CD14-positive monocyte (primary cell): ENCODE data around the gene PPP4R1. TPM values are rescaled to one million over a fixed set of nuclear protein-coding genes. Genes with fewer than 3 reads are reported as not detected.

Source experiments
- DNase-seq, 3 donors: peaks; one replicate each; pipeline ENCODE4 v3.0.0-alpha.2; 2011 to 2022
- H2AFZ ChIP-seq: 2 replicates; pipeline ENCODE4 v1.6.0; 2012; ENCODE audit warnings: mild to moderate bottlenecking, low read depth, low read length, inconsistent platforms; ENCODE audit not compliant: insufficient read depth, poor library complexity, severe bottlenecking
- H3K27ac ChIP-seq, 2 donors: 1 replicate in 1 of 2; 2 replicates in 1 of 2; pipeline ENCODE4 v1.5.1; 2012 to 2013; ENCODE audit warnings: low read length in 2 of 2, control low read depth in 1 of 2, inconsistent platforms in 1 of 2, low read depth in 1 of 2, mild to moderate bottlenecking in 1 of 2
- H3K27me3 ChIP-seq, 2 donors: one replicate each; pipeline versions ENCODE4 v1.6.0 to v1.6.1; 2011 to 2013; ENCODE audit warnings: low read length in 2 of 2; ENCODE audit not compliant: control insufficient read depth in 2 of 2, insufficient read depth in 2 of 2
- H3K36me3 ChIP-seq, 2 donors: replicated peaks in 1 of 2; 1 replicate in 1 of 2; 2 replicates in 1 of 2; pipeline versions ENCODE4 v1.5.1 to v1.6.1; 2012 to 2013; ENCODE audit warnings: low read length in 2 of 2, control low read depth in 1 of 2, inconsistent platforms in 1 of 2, mild to moderate bottlenecking in 1 of 2; ENCODE audit not compliant: insufficient read depth in 2 of 2, control insufficient read depth in 1 of 2
- H3K4me1 ChIP-seq, 2 donors: 1 replicate in 1 of 2; 2 replicates in 1 of 2; pipeline versions ENCODE4 v1.5.1 to v1.6.1; 2012 to 2013; ENCODE audit warnings: low read length in 2 of 2, control low read depth in 1 of 2, inconsistent platforms in 1 of 2, mild to moderate bottlenecking in 1 of 2, moderate library complexity in 1 of 2; ENCODE audit not compliant: insufficient read depth in 2 of 2, control insufficient read depth in 1 of 2
- H3K4me2 ChIP-seq: replicated peaks from 2 replicates; pipeline ENCODE3; 2012; ENCODE audit warnings: low read length, moderate library complexity, mild to moderate bottlenecking; ENCODE audit not compliant: poor library complexity, severe bottlenecking; ENCODE audit errors: extremely low read depth
- H3K4me3 ChIP-seq, 3 experiments: fragments of 200-600 bp in 1 of 3; sonication (generic) in 1 of 3; replicated peaks in 1 of 3; 1 replicate in 2 of 3; 2 replicates in 1 of 3; pipeline ENCODE4 v1.5.1; 2011 to 2013; ENCODE audit warnings: low read length in 3 of 3, mild to moderate bottlenecking in 3 of 3, control low read depth in 2 of 3, low read depth in 2 of 3, inconsistent platforms in 1 of 3, moderate library complexity in 1 of 3
- H3K79me2 ChIP-seq: 2 replicates; pipeline ENCODE4 v1.6.0; 2012; ENCODE audit warnings: mild to moderate bottlenecking, control low read depth, inconsistent platforms, low read length, moderate library complexity; ENCODE audit not compliant: insufficient read depth
- H3K9ac ChIP-seq: 2 replicates; pipeline ENCODE4 v1.6.0; 2017; ENCODE audit warnings: low read length, mild to moderate bottlenecking; ENCODE audit not compliant: insufficient read depth, poor library complexity, severe bottlenecking
- H3K9me3 ChIP-seq, 2 donors: replicated peaks in 1 of 2; 1 replicate in 1 of 2; 2 replicates in 1 of 2; pipeline versions ENCODE4 v1.5.1 to v1.6.1; 2012 to 2013; ENCODE audit warnings: low read length in 2 of 2, control low read depth in 1 of 2; ENCODE audit not compliant: control insufficient read depth in 1 of 2, insufficient read depth in 1 of 2
- H4K20me1 ChIP-seq: 2 replicates; pipeline ENCODE4 v1.6.0; 2012; ENCODE audit warnings: mild to moderate bottlenecking, low read length, control low read depth, moderate library complexity; ENCODE audit not compliant: insufficient read depth
- H3K27ac Mint-ChIP-seq, 7 donors: one replicate each; pipeline ENCODE4 v1.8.0; 2020; ENCODE audit warnings: mild to moderate bottlenecking in 7 of 7, mixed read lengths in 7 of 7, moderate library complexity in 6 of 7, inconsistent platforms in 2 of 7
- H3K27me3 Mint-ChIP-seq, 3 donors: one replicate each; pipeline ENCODE4 v1.8.0; 2021 to 2022; ENCODE audit warnings: low read depth in 3 of 3, mild to moderate bottlenecking in 3 of 3, mixed read lengths in 3 of 3, moderate library complexity in 3 of 3, inconsistent platforms in 1 of 3
- H3K36me3 Mint-ChIP-seq, 2 donors: one replicate each; pipeline ENCODE4 v1.8.0; 2020; ENCODE audit warnings: mixed read lengths in 2 of 2, inconsistent platforms in 1 of 2, mild to moderate bottlenecking in 1 of 2
- H3K4me1 Mint-ChIP-seq: one replicate; pipeline ENCODE4 v1.8.0; 2020; ENCODE audit warnings: mild to moderate bottlenecking, mixed read lengths
- H3K4me3 Mint-ChIP-seq, 2 donors: one replicate each; pipeline ENCODE4 v1.8.0; 2020; ENCODE audit warnings: mild to moderate bottlenecking in 2 of 2, mixed read lengths in 2 of 2, moderate library complexity in 1 of 2
- H3K9me3 Mint-ChIP-seq, 7 donors: one replicate each; pipeline ENCODE4 v1.8.0; 2020 to 2022; ENCODE audit warnings: mixed read lengths in 7 of 7, mild to moderate bottlenecking in 6 of 7, moderate library complexity in 6 of 7, inconsistent platforms in 2 of 7
- WGBS: methylation state at CpG from one replicate; pipeline ENCODE4 v1.1.5; 2013; ENCODE audit warnings: missing lambda C conversion rate; ENCODE audit not compliant: insufficient coverage; 5-methylcytosine and 5-hydroxymethylcytosine counted together
- intact Hi-C, 2 donors: fragments of 100-400 bp; cut with micrococcal nuclease; formaldehyde crosslinking; loops; one replicate each; pipeline versions ENCODE4 v1.15.0 to v1.15.1; 2023
- polyA plus RNA-seq, 3 donors: library from polyadenylated mRNA; depleted of rRNA in 1 of 3; unstranded in 2 of 3; stranded (reverse) in 1 of 3; fragments of 300-500 nt in 2 of 3; fragments of >200 nt in 1 of 3; fragmentation: Illumina TruSeq in 2 of 3; gene quantifications; 1 replicate in 2 of 3; 2 replicates in 1 of 3; pipeline ENCODE4 v1.2.3, GENCODE V29; 2012 to 2021
- TF ChIP-seq, protein P1 (sequence below): fragments of 200-600 bp; IDR thresholded peaks from one replicate; pipeline ENCODE4 v1.8.0; 2022; ENCODE audit warnings: antibody characterized with exemption, mild to moderate bottlenecking

PPP4R1 gene
- polyA plus RNA-seq, 3 donors, result 22.0 to 45.3 (median 24.6) TPM

DNA sequence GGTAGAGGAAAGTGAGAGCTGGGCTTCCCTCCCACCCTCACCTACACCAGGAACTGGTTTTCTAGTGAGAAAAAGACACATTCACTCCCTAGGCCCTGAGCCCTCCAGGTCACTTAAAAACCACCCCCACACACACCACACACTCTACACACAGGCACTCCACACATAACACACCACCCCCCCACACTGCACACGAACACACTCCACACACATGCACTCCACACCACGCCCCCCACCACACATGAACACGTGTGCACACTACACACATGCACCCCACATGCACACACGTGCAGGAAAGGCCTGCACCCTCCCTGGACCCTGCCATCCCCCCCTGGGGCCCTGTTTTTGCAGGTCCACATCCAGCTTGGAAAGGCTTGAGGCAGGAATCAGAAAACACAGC is 71.4 kb downstream of the PPP4R1 start:
- Histone ChIP-seq H3K9ac (no peak overlapping the region), H3K36me3 (peaks cover 44 to 58% of the 10 kb centered on the region in 2 donors), H3K9me3 (no peaks in the 10 kb centered on the region), H2AFZ (no peak overlapping the region), H4K20me1 (peaks cover 7% of the 10 kb centered on the region), H3K27me3 (no peaks in the 10 kb centered on the region), H3K27ac (no peak overlapping the region), H3K79me2 (no peaks in the 10 kb centered on the region), H3K4me1 (no peaks in the 10 kb centered on the region), H3K4me3 (no peak overlapping the region), H3K4me2 (no peak overlapping the region)
- DNase-seq, result no peak
- Mint-ChIP-seq H3K4me3 (no peak overlapping the region), H3K4me1 (no peaks in the 10 kb centered on the region), H3K9me3 (no peaks in the 10 kb centered on the region), H3K36me3 (peaks cover 42 to 56% of the 10 kb centered on the region in 2 donors), H3K27ac (peak overlapping the region in 1 of 7 donors; percentile 45), H3K27me3 (peaks cover 0 to 3% (median 0%) of the 10 kb centered on the region in 3 donors)
- intact Hi-C loops, result no loop called here
- WGBS, result 94% methylated on average over 4 of the region's 4 CpGs
- TF ChIP-seq, protein P1, sequence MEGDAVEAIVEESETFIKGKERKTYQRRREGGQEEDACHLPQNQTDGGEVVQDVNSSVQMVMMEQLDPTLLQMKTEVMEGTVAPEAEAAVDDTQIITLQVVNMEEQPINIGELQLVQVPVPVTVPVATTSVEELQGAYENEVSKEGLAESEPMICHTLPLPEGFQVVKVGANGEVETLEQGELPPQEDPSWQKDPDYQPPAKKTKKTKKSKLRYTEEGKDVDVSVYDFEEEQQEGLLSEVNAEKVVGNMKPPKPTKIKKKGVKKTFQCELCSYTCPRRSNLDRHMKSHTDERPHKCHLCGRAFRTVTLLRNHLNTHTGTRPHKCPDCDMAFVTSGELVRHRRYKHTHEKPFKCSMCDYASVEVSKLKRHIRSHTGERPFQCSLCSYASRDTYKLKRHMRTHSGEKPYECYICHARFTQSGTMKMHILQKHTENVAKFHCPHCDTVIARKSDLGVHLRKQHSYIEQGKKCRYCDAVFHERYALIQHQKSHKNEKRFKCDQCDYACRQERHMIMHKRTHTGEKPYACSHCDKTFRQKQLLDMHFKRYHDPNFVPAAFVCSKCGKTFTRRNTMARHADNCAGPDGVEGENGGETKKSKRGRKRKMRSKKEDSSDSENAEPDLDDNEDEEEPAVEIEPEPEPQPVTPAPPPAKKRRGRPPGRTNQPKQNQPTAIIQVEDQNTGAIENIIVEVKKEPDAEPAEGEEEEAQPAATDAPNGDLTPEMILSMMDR, result no peak

DNA sequence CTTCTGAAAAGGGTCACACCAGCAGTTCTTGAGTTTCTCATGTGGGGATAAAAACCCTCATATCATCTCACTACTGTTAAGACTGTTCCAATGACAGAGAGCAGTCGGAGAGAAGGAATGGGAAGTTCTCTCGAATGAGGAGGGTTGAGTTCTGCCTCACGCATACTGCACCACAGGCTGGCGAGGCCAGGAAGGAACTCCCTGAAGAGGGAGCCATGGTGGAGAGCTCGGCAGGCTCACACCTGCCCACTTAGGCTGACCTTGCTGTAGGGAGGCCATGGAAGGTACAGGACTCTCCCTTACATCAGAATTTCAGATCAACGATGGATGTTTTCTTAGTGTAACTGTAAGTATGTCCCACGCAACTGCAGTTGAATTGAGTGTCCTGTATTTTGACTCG is 74.4 kb downstream of the PPP4R1 start:
- H3K27me3 ChIP-seq, result no peaks in the 10 kb centered on the region
- intact Hi-C loops, result no loop called here
- peaks cover 7% of the 10 kb centered on the region for H4K20me1 ChIP-seq
- H3K36me3 ChIP-seq, result peaks cover 44 to 55% of the 10 kb centered on the region in 2 donors
- H3K4me2 ChIP-seq, result no peak overlapping the region
- Mint-ChIP-seq H3K4me3 (no peak overlapping the region), H3K9me3 (no peaks in the 10 kb centered on the region), H3K27me3 (peaks cover 0 to 3% (median 0%) of the 10 kb centered on the region in 3 donors), H3K4me1 (no peaks in the 10 kb centered on the region), H3K27ac (peak overlapping the region in 1 of 7 donors; percentile 65), H3K36me3 (peaks cover 40 to 54% of the 10 kb centered on the region in 2 donors)
- H3K4me1 ChIP-seq, result no peaks in the 10 kb centered on the region
- no peak for DNase-seq
- H3K27ac ChIP-seq, result no peak overlapping the region
- TF ChIP-seq, protein P1, result no peak
- no peaks in the 10 kb centered on the region for H3K79me2 ChIP-seq
- WGBS, result 87% methylated on average over 4 of the region's 8 CpGs
- no peak overlapping the region for H3K9ac ChIP-seq
- H3K4me3 ChIP-seq, result no peak overlapping the region
- H3K9me3 ChIP-seq, result no peaks in the 10 kb centered on the region
- H2AFZ ChIP-seq, result no peak overlapping the region
